Measurements from ENCODE around the gene EPB41L4B. TPM values are rescaled to one million over a fixed set of nuclear protein-coding genes. Genes with fewer than 3 reads are reported as not detected.

The EPB41L4B gene
- polyA plus RNA-seq, 6 donors from 2014 or later: not detected

DNA sequence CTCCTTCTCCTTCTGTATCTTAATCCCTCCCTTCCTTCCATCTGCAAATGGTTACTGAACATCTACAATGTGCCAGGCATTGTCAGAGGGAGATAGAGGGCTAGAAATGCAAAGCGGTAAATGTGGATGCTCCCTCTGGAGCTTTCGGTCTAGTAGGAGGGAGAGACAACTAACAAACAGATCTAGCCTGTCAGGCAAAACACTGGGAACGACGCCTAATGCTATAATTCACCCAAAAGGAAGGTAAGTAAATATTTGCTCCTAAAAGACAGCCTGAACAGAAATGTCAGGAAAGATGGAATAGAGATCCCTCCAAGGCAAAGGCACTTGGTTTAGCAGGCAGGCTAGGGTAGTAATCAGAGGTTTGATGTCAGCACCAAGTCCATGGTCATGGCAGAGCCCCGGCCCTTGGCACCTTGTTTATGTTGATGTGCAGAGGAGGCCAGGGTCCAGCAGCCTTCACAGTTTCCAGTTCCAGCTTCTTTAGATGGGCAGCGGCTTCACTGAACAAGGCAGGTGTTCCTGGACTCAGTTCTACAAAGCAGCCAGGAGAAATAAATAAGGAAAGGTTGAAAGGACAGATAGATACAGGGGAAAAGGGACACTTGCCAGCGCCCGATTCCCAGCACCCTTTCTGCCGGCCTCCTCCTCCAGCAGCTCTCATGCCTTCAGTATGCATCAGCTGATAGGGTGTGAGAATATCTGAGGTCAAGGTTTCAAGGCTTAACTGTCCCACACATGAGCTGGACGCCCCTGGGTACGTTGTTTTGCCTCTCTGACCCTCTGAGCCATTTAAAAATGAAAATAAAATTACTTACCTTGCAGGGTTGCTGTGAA lies 107.4 kb downstream of the EPB41L4B start:
- Mint-ChIP-seq H3K4me1 (peaks cover 0 to 2% (median 0%) of the 10 kb centered on the region in 3 donors), H3K27me3 (peaks cover 18 to 46% (median 39%) of the 10 kb centered on the region in 3 donors), H3K36me3 (no peaks in the 10 kb centered on the region), H3K4me3 (no peak overlapping the region), H3K27ac (no peak overlapping the region), H3K9me3 (peaks cover 0 to 5% (median 3%) of the 10 kb centered on the region in 7 donors)
- DNase-seq (no peak), ATAC-seq (ENCODE audit: low read depth in 2 of 2) (no peak)

- H3K27me3 Mint-ChIP-seq: peaks cover 14 to 41% (median 36%) of the 10 kb centered on the region in 3 donors
- no peak for ATAC-seq (ENCODE audit: low read depth in 2 of 2)
- DNase-seq: no peak
- peaks cover 0 to 5% (median 3%) of the 10 kb centered on the region in 7 donors for H3K9me3 Mint-ChIP-seq
- H3K4me3 Mint-ChIP-seq: no peak overlapping the region
- H3K27ac Mint-ChIP-seq: no peak overlapping the region
- no peaks in the 10 kb centered on the region for H3K36me3 Mint-ChIP-seq
- no peaks in the 10 kb centered on the region for H3K4me1 Mint-ChIP-seq
These were observed 108.1 kb downstream of the EPB41L4B start for GRCh38 chr9:109212768-109213167.

DNA sequence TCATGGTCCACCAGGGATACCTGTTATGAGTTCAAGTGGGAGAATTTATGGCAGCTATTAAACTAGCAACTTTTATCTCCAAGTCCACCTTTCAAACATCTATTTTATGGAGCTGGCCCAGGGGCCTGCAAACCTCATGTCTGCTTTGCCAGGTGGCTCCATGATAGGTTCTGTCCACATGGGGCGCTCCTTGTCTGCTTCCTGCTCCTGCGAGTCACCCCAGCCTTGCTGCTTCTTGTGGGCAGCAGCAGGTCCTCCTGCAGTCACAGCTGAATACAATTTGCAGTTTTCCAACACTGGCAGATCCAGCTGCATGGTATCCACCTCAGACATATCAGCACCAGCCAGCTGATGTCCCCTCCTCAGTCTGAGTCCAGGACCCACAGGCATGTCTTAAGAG lies 114.2 kb downstream of the EPB41L4B start:
- Mint-ChIP-seq H3K4me3 (no peak overlapping the region), H3K36me3 (no peaks in the 10 kb centered on the region), H3K9me3 (peaks cover 0 to 4% (median 0%) of the 10 kb centered on the region in 7 donors), H3K27me3 (peaks cover 15 to 27% (median 15%) of the 10 kb centered on the region in 3 donors), H3K4me1 (no peaks in the 10 kb centered on the region), H3K27ac (no peak overlapping the region)
- ATAC-seq (ENCODE audit: low read depth in 2 of 2): no peak
- DNase-seq: no peak

- peaks cover 16 to 27% (median 16%) of the 10 kb centered on the region in 3 donors for H3K27me3 Mint-ChIP-seq
- no peaks in the 10 kb centered on the region for H3K4me1 Mint-ChIP-seq
- DNase-seq: no peak
- no peak overlapping the region for H3K27ac Mint-ChIP-seq
- H3K36me3 Mint-ChIP-seq: no peaks in the 10 kb centered on the region
- ATAC-seq (ENCODE audit: low read depth in 2 of 2): no peak
- H3K4me3 Mint-ChIP-seq: no peak overlapping the region
- H3K9me3 Mint-ChIP-seq: peaks cover 0 to 4% (median 0%) of the 10 kb centered on the region in 7 donors
These were observed 115.3 kb downstream of the EPB41L4B start for GRCh38 chr9:109205526-109205925.

- peaks cover 0 to 4% (median 0%) of the 10 kb centered on the region in 7 donors for H3K9me3 Mint-ChIP-seq
These were observed 117.0 kb downstream of the EPB41L4B start for GRCh38 chr9:109203761-109204360.

DNA sequence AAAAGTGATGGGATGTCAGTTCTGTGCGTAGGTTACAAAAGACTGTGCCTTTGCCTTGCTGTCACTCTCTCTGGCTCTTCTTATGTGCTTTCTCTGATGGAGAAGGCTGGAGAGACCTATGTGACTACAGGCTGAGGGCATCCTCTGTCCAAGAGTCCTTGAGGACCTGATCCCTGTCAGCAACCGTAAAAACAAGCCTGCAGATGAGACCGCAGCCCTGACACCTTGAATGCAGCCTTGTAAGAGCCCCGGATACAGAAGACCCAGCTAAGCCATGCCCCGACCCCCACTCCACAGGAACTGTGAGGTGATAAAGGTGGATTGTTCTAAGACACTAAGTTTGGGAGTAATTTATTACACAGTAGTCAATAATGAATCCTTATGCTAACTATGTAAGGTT lies 121.2 kb downstream of the EPB41L4B start:
- H3K27me3 Mint-ChIP-seq: peaks cover 10 to 24% (median 16%) of the 10 kb centered on the region in 3 donors
- H3K4me1 Mint-ChIP-seq: no peaks in the 10 kb centered on the region
- no peaks in the 10 kb centered on the region for H3K36me3 Mint-ChIP-seq
- H3K9me3 Mint-ChIP-seq: peaks cover 0 to 2% (median 0%) of the 10 kb centered on the region in 7 donors
- ATAC-seq (ENCODE audit: low read depth in 2 of 2) (no peak), DNase-seq (no peak)
- H3K27ac Mint-ChIP-seq: no peak overlapping the region
- no peak overlapping the region for H3K4me3 Mint-ChIP-seq

More at GRCh38 chr9:109203761-109204360, 117.0 kb downstream of the EPB41L4B start:
- H3K36me3 Mint-ChIP-seq: no peaks in the 10 kb centered on the region
- no peak overlapping the region for H3K27ac Mint-ChIP-seq
- H3K27me3 Mint-ChIP-seq: peaks cover 20 to 28% (median 21%) of the 10 kb centered on the region in 3 donors
- H3K4me1 Mint-ChIP-seq: no peaks in the 10 kb centered on the region
- DNase-seq: no peak
- H3K4me3 Mint-ChIP-seq: no peak overlapping the region
- ATAC-seq (ENCODE audit: low read depth in 2 of 2): no peak

DNA sequence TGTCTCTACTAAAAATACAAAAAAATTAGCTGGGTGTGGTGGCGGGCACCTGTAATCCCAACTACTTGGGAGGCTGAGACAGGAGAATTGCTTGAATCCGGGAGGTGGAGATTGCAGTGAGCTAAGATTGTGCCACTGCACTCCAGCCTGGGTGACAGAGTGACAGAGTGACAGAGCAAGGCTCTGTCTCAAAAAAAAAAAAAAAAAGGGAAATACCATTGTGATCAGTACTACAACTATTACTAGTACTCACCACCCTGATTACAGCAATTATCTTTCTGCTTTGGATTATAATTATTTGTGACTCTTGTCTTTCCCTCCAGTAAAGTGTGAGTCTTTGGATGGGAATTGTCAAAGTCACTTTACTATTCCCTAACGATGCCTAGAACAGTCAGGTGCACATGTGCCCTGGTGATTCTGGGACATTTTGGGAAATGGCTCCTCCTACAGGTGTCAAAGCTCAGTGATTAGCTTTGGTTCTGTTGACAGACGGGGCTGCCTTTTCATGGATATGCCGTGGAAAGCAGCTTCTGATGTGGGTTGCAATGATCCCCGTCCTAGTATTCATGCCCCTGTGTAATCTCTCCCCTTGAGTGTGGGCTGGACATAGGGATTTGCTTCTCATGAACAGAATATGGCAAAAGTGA lies 122.0 kb downstream of the EPB41L4B start:
- no peaks in the 10 kb centered on the region for H3K36me3 Mint-ChIP-seq
- H3K27ac Mint-ChIP-seq: no peak overlapping the region
- no peaks in the 10 kb centered on the region for H3K4me1 Mint-ChIP-seq
- DNase-seq (no peak), ATAC-seq (ENCODE audit: low read depth in 2 of 2) (no peak)
- peaks cover 10 to 26% (median 16%) of the 10 kb centered on the region in 3 donors for H3K27me3 Mint-ChIP-seq
- H3K9me3 Mint-ChIP-seq: peaks cover 0 to 2% (median 0%) of the 10 kb centered on the region in 7 donors
- H3K4me3 Mint-ChIP-seq: no peak overlapping the region

- no peaks in the 10 kb centered on the region for H3K36me3 Mint-ChIP-seq
- H3K4me3 Mint-ChIP-seq: no peak overlapping the region
- H3K9me3 Mint-ChIP-seq: no peaks in the 10 kb centered on the region
- H3K27me3 Mint-ChIP-seq: peaks cover 3 to 23% (median 8%) of the 10 kb centered on the region in 3 donors
- H3K27ac Mint-ChIP-seq: peak overlapping the region in 1 of 6 donors; percentile 24
- DNase-seq (no peak), ATAC-seq (ENCODE audit: low read depth in 2 of 2) (no peak)
- H3K4me1 Mint-ChIP-seq: no peaks in the 10 kb centered on the region
These were observed 126.8 kb downstream of the EPB41L4B start for GRCh38 chr9:109193974-109194556.

DNA sequence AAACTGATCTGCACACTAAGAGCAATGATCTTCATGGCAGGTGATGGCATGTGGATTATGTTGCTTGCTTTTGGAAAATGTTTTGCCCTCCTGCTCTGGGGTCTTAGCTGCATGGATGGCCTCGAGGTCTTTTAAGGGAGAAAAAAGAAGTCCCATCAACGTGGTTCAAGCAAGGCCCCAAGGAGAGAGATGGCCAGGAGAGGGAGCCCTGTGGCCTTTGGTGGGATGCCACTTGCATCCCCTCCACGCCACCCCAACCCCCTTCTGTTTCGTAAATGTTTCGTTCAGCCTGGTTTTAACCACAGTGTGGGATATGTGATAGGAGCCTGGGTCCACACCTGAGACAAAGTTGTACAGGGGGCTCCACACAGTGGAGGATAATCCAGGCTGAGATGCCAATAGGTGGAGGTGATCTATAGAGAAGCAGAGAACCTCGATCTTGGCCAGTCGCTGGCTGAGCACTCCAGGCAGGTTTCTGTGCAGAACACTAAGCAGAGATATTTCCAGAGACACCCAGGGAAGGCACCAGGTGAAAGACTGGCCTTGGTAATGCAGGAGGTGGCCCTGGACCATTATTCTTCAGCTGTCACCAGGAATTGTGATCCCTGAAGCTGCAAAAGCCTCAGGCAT lies 128.0 kb downstream of the EPB41L4B start:
- Mint-ChIP-seq H3K27me3 (peaks cover 11 to 25% (median 13%) of the 10 kb centered on the region in 3 donors), H3K27ac (no peak overlapping the region), H3K9me3 (no peaks in the 10 kb centered on the region), H3K4me3 (no peak overlapping the region), H3K4me1 (no peaks in the 10 kb centered on the region), H3K36me3 (no peaks in the 10 kb centered on the region)
- no peak for DNase-seq
- ATAC-seq (ENCODE audit: low read depth in 2 of 2): no peak

GRCh38 chr9:109191746-109192145 lies 129.1 kb downstream of the EPB41L4B start:
- ATAC-seq (ENCODE audit: low read depth in 2 of 2): no peak

GRCh38 chr9:109190151-109190550 lies 130.7 kb downstream of the EPB41L4B start:
- no peaks in the 10 kb centered on the region for H3K9me3 Mint-ChIP-seq
- no peak overlapping the region for H3K27ac Mint-ChIP-seq
- H3K36me3 Mint-ChIP-seq: no peaks in the 10 kb centered on the region
- DNase-seq (no peak), ATAC-seq (ENCODE audit: low read depth in 2 of 2) (no peak)
- H3K4me1 Mint-ChIP-seq: peaks cover 0 to 2% (median 0%) of the 10 kb centered on the region in 3 donors
- peaks cover 13 to 19% (median 14%) of the 10 kb centered on the region in 3 donors for H3K27me3 Mint-ChIP-seq
- no peak overlapping the region for H3K4me3 Mint-ChIP-seq

More at GRCh38 chr9:109191746-109192145, 129.1 kb downstream of the EPB41L4B start:
- no peaks in the 10 kb centered on the region for H3K36me3 Mint-ChIP-seq
- H3K9me3 Mint-ChIP-seq: no peaks in the 10 kb centered on the region
- H3K4me3 Mint-ChIP-seq: peak overlapping the region in 1 of 8 donors; percentile 37
- DNase-seq: no peak
- H3K27me3 Mint-ChIP-seq: peaks cover 13 to 21% (median 14%) of the 10 kb centered on the region in 3 donors
- H3K27ac Mint-ChIP-seq: no peak overlapping the region
- H3K4me1 Mint-ChIP-seq: no peaks in the 10 kb centered on the region

- Mint-ChIP-seq H3K4me3 (no peak overlapping the region), H3K27me3 (peaks cover 14 to 18% (median 18%) of the 10 kb centered on the region in 3 donors), H3K4me1 (peaks cover 0 to 2% (median 0%) of the 10 kb centered on the region in 3 donors), H3K27ac (no peak overlapping the region), H3K36me3 (no peaks in the 10 kb centered on the region), H3K9me3 (no peaks in the 10 kb centered on the region)
- no peak for ATAC-seq (ENCODE audit: low read depth in 2 of 2)
- DNase-seq: no peak
These were observed 133.9 kb downstream of the EPB41L4B start for GRCh38 chr9:109186857-109187520.

All from naive B cell (primary cell).